K562 (cell line): ENCODE data around the gene MAB21L3. TPM values are rescaled to one million over a fixed set of nuclear protein-coding genes. Genes with fewer than 3 reads are reported as not detected.

ENCODE experiments used
- ATAC-seq: fragments of 200-7000 bp; cut with Tn5 transposase; 3 replicates; pipeline ENCODE4 v1.9.1; 2020; ENCODE audit warnings: moderate library complexity
- BruUV-seq: library from RNA; stranded (reverse); fragments of 400-500 nt; replicated peaks from 2 replicates; lab custom pipeline; 2021; lab: Mats Ljungman, UMichigan
- CTCF ChIA-PET: fragments of 300-600 bp; formaldehyde crosslinking; extraction: SDS; loops from one replicate; lab custom pipeline; 2021; ENCODE audit warnings: low intra/inter-chr PET ratio; lab: Yijun Ruan, JAX
- POLR2A ChIA-PET: fragments of 300-600, 350-650 bp; sonication (Branson Sonifier 250); formaldehyde crosslinking; extraction: SDS; loops from one replicate; lab custom pipeline; 2021; ENCODE audit warnings: antibody characterized with exemption, inconsistent platforms; lab: Yijun Ruan, JAX
- DNase-seq, 4 experiments: peaks; one replicate each; pipeline versions ENCODE4 v3.0.0 to v3.0.0-alpha.2; 2011 to 2018; ENCODE audit warnings: low spot score in 3 of 4, mixed read lengths in 3 of 4; ENCODE audit errors: extremely low read depth in 1 of 4
- FAIRE-seq: peaks from 2 replicates; lab custom pipeline; 2011; peaks lifted over from hg19 to GRCh38; lab: Jason Lieb, UNC
- H2AFZ ChIP-seq: 2 replicates; pipeline ENCODE4 v1.6.0; 2011; ENCODE audit warnings: low read depth, low read length, control low read depth, inconsistent platforms
- H3K27ac ChIP-seq: fragments of 200-600 bp; 3 replicates; pipeline ENCODE4 v1.8.0; 2011; ENCODE audit warnings: low read depth, mild to moderate bottlenecking, control low read depth, inconsistent platforms, low read length, moderate library complexity, mixed read lengths; ENCODE audit errors: extremely low read depth
- H3K27me3 ChIP-seq, 2 experiments: fragments of 300-600 bp in 1 of 2; 2 replicates in 1 of 2; 3 replicates in 1 of 2; pipeline versions ENCODE4 v1.6.0 to v1.8.0; 2011; ENCODE audit warnings: inconsistent platforms in 2 of 2, low read length in 2 of 2, mild to moderate bottlenecking in 1 of 2, mixed read lengths in 1 of 2, moderate library complexity in 1 of 2; ENCODE audit not compliant: control insufficient read depth in 2 of 2, insufficient read depth in 2 of 2
- H3K36me3 ChIP-seq: fragments of 300-600 bp; 3 replicates; pipeline ENCODE4 v1.8.0; 2011; ENCODE audit warnings: mild to moderate bottlenecking, low read length, inconsistent platforms; ENCODE audit not compliant: control insufficient read depth, insufficient read depth
- H3K4me1 ChIP-seq, 2 experiments: fragments of 200-600 bp in 1 of 2; replicated peaks in 1 of 2; 2 replicates in 1 of 2; 3 replicates in 1 of 2; pipeline versions ENCODE4 v1.5.1 to v1.8.0; 2011; ENCODE audit warnings: inconsistent platforms in 2 of 2, low read length in 2 of 2, mild to moderate bottlenecking in 1 of 2, mixed read lengths in 1 of 2, moderate library complexity in 1 of 2; ENCODE audit not compliant: control insufficient read depth in 2 of 2, insufficient read depth in 2 of 2
- H3K4me2 ChIP-seq: 2 replicates; pipeline ENCODE4 v1.6.1; 2011; ENCODE audit warnings: low read length, control low read depth, inconsistent platforms, mixed read lengths; ENCODE audit not compliant: insufficient read depth
- H3K4me3 ChIP-seq: fragments of 200-600 bp; sonication (generic), shearing (Covaris generic); 2 replicates; pipeline ENCODE4 v1.5.1; 2016; ENCODE audit warnings: control low read depth, inconsistent platforms
- H3K79me2 ChIP-seq: fragments of 200-600 bp; 3 replicates; pipeline ENCODE4 v1.8.0; 2011; ENCODE audit warnings: low read length, inconsistent platforms; ENCODE audit not compliant: control insufficient read depth, insufficient read depth
- H3K9ac ChIP-seq, 2 experiments: 2 replicates each; pipeline versions ENCODE4 v1.6.0 to v1.6.1; 2011; ENCODE audit warnings: low read depth in 2 of 2, low read length in 2 of 2, control low read depth in 1 of 2, inconsistent platforms in 1 of 2, mild to moderate bottlenecking in 1 of 2, mixed read lengths in 1 of 2; ENCODE audit not compliant: insufficient read depth in 1 of 2
- H3K9me1 ChIP-seq: one replicate; pipeline ENCODE4 v1.6.0; 2011; ENCODE audit warnings: inconsistent platforms, mild to moderate bottlenecking, low read length, moderate library complexity; ENCODE audit not compliant: control insufficient read depth, insufficient read depth
- H3K9me3 ChIP-seq: replicated peaks from 2 replicates; pipeline ENCODE4 v1.5.1; 2011; ENCODE audit warnings: low read depth, low read length, inconsistent platforms; ENCODE audit not compliant: control insufficient read depth, insufficient read depth
- H4K20me1 ChIP-seq: replicated peaks from 2 replicates; pipeline ENCODE4 v1.6.1; 2011; ENCODE audit warnings: low read length, inconsistent platforms, mixed read lengths; ENCODE audit not compliant: control insufficient read depth, insufficient read depth
- ASH1L ChIP-seq: fragments of 450-650 bp; IDR thresholded peaks from 2 replicates; pipeline ENCODE4 v1.6.1; 2018; ENCODE audit warnings: borderline replicate concordance, mild to moderate bottlenecking, low read depth; ENCODE audit not compliant: partially characterized antibody
- BACH1 ChIP-seq: fragments of 200-800 bp; sonication (Bioruptor generic); IDR thresholded peaks from 2 replicates; pipeline ENCODE4 v1.6.1; 2016; ENCODE audit warnings: missing genetic modification characterization, missing compliant biosample characterization
- CBX3 ChIP-seq, 2 experiments: IDR thresholded peaks; 1 replicate in 1 of 2; 2 replicates in 1 of 2; pipeline ENCODE4 v1.6.1; 2012; ENCODE audit warnings: inconsistent platforms in 2 of 2, low read length in 2 of 2, borderline replicate concordance in 1 of 2, control low read depth in 1 of 2
- DACH1 ChIP-seq: fragments of 450-650 bp; IDR thresholded peaks from 2 replicates; pipeline ENCODE4 v1.6.1; 2018; ENCODE audit not compliant: partially characterized antibody
- E2F1 ChIP-seq: sonication (generic); formaldehyde crosslinking; IDR thresholded peaks from 2 replicates; pipeline ENCODE4 v1.8.1; 2023; ENCODE audit warnings: mild to moderate bottlenecking, missing genetic modification reagents, moderate library complexity
- GMEB1 ChIP-seq: fragments of 250-450 bp; sonication (Bioruptor Pico); IDR thresholded peaks from 2 replicates; pipeline ENCODE4 v1.4.0; 2020; ENCODE audit warnings: mild to moderate bottlenecking
- GTF2A2 ChIP-seq: IDR thresholded peaks from 2 replicates; pipeline ENCODE4 v1.6.1; 2016; ENCODE audit warnings: mild to moderate bottlenecking, missing genetic modification characterization, missing compliant biosample characterization
- MYBL2 ChIP-seq, 2 experiments: fragments of 450-650 bp in 1 of 2; sonication (generic) in 1 of 2; formaldehyde crosslinking in 1 of 2; IDR thresholded peaks; 2 replicates each; pipeline versions ENCODE4 v1.6.1 to v1.8.1; 2017 to 2022; ENCODE audit warnings: borderline replicate concordance in 1 of 2, inconsistent platforms in 1 of 2, low read depth in 1 of 2, mild to moderate bottlenecking in 1 of 2, missing genetic modification reagents in 1 of 2, moderate library complexity in 1 of 2
- PTTG1 ChIP-seq: fragments of 450-650 bp; IDR thresholded peaks from 2 replicates; pipeline ENCODE4 v1.6.1; 2016; ENCODE audit warnings: low read depth, mild to moderate bottlenecking, missing genetic modification characterization, missing compliant biosample characterization
- RBM22 ChIP-seq: fragments of 200-400 bp; formaldehyde crosslinking; IDR thresholded peaks from 2 replicates; pipeline ENCODE4 v1.6.1; 2018; ENCODE audit warnings: low read length, low read depth; ENCODE audit not compliant: poor library complexity, severe bottlenecking
- U2AF1 ChIP-seq: fragments of 200-400 bp; formaldehyde crosslinking; optimal IDR thresholded peaks from 2 replicates; pipeline ENCODE3; 2017; ENCODE audit warnings: mild to moderate bottlenecking, low read depth, low read length, moderate library complexity
- ZNF274 ChIP-seq: IDR thresholded peaks from 2 replicates; pipeline ENCODE4 v1.6.1; 2011; ENCODE audit warnings: low read depth, mild to moderate bottlenecking, low read length, moderate library complexity, borderline replicate concordance
- WGBS: fragments of 100-300 bp; shearing (Covaris generic); methylation state at CpG from one replicate; pipeline ENCODE4 v1.1.6; 2016; ENCODE audit warnings: low coverage, mixed read lengths; ENCODE audit not compliant: insufficient coverage; ENCODE audit errors: missing lambda C conversion rate; 5-methylcytosine and 5-hydroxymethylcytosine counted together
- in situ Hi-C: fragments of 300-500 bp; cut with MboI; formaldehyde crosslinking; loops from 4 replicates; pipeline ENCODE4 v1.15.0; 2018; ENCODE audit warnings: inconsistent platforms, mixed read lengths
- intact Hi-C: fragments of 100-400 bp; cut with micrococcal nuclease; formaldehyde crosslinking; loops from 2 replicates; pipeline ENCODE4 v1.14.2; 2022
- polyA plus RNA-seq, 8 experiments: library from polyadenylated mRNA; depleted of rRNA in 4 of 8; stranded (reverse) in 5 of 8; unstranded in 3 of 8; fragments of >200 nt; fragmentation: Nextera tagmentation in 2 of 8; fragmentation: Illumina TruSeq in 1 of 8; extraction: Ambion mirVana in 2 of 8; extraction: Trizol in 1 of 8; gene quantifications; 2 replicates each; pipeline versions ENCODE4 v1.2.1 to v1.2.3, GENCODE V29; 2011 to 2014; ENCODE audit warnings: inconsistent platforms in 1 of 8, missing spikeins in 1 of 8
- total RNA-seq, 7 experiments: library from RNA; depleted of rRNA in 6 of 7; stranded (reverse); fragments of >200 nt in 6 of 7; fragmentation: Illumina TruSeq in 2 of 7; extraction: Trizol in 2 of 7; gene quantifications; 2 replicates each; pipeline versions ENCODE4 v1.2.1 to v1.2.3, GENCODE V29; 2011 to 2021; ENCODE audit warnings: low replicate concordance in 1 of 7

MAB21L3 gene
- total and polyA plus RNA-seq, 9 of the 15 experiments (the other 6 are each of a cell fraction or from before 2014, with no cell fraction given): not detected

GRCh38 chr1:116177861-116178260 lies 66.7 kb downstream of the MAB21L3 start:
- 0 out of 2 replicates have a peak, but pooled peaks cover 3% of the 10 kb centered on the region for H4K20me1 ChIP-seq
- in situ Hi-C loops: no loop called here
- no peak overlapping the region for H3K4me3 ChIP-seq
- no TSS peak for BruUV-seq
- no peaks in the 10 kb centered on the region for H3K4me1 ChIP-seq
- H3K79me2 ChIP-seq: no peaks in the 10 kb centered on the region
- DNase-seq (no peak), ATAC-seq (no peak), FAIRE-seq (no peak)
- H3K9ac ChIP-seq: no peak overlapping the region
- no peak overlapping the region for H2AFZ ChIP-seq
- ChIA-PET POLR2A (interaction anchor here (0.6 to 0.9 kb wide), 3 partner anchors 11 to 29 kb away, joined by 3 to 4 read pairs (median 4); no protein-coding TSS in a partner anchor), CTCF (no interaction called here)
- no peak for TF ChIP-seq MYBL2 (IDR thresholded peaks at IDR 0.05; ENCODE audit: low read depth)
- TF ChIP-seq MYBL2 (CRISPR knock-in tag; IDR thresholded peaks at IDR 0.05; ENCODE audit: borderline replicate concordance): no peak
- no peak for TF ChIP-seq ASH1L
- TF ChIP-seq GTF2A2: no peak
- TF ChIP-seq E2F1 (CRISPR knock-in tag): no peak
- TF ChIP-seq RBM22: no peak
- TF ChIP-seq DACH1: no peak
- TF ChIP-seq U2AF1: no peak
- TF ChIP-seq BACH1 (tag): no peak
- TF ChIP-seq CBX3 (IDR thresholded peaks at IDR 0.05; ENCODE audit: borderline replicate concordance in 1 of 2, low read length in 2 of 2): no peak
- TF ChIP-seq ZNF274: no peak
- TF ChIP-seq PTTG1 (tag): no peak
- no peak for TF ChIP-seq GMEB1 (CRISPR knock-in tag)
- no peaks in the 10 kb centered on the region for H3K9me3 ChIP-seq
- no peaks in the 10 kb centered on the region for H3K9me1 ChIP-seq
- no peaks in the 10 kb centered on the region for H3K36me3 ChIP-seq
- peaks cover 18 to 37% of the 10 kb centered on the region in 2 experiments; a peak in 4 of 5 replicates for H3K27me3 ChIP-seq
- H3K4me2 ChIP-seq: no peak overlapping the region
- intact Hi-C loops: no loop called here
- H3K27ac ChIP-seq: no peak overlapping the region
- 0% methylated on average over 3 of the region's 3 CpGs for WGBS
